HepG2 (cell line): ENCODE data around the gene B3GALT6. TPM values are rescaled to one million over a fixed set of nuclear protein-coding genes. Genes with fewer than 3 reads are reported as not detected.
A peak's percentile ranks its signal among the peaks of the same experiment; 100 is the strongest.

Experiments
- AGO2 ChIP-seq: fragments of 200-400 bp; formaldehyde crosslinking; optimal IDR thresholded peaks from 2 replicates; pipeline ENCODE3; 2017; ENCODE audit warnings: mild to moderate bottlenecking, low read depth, low read length, moderate library complexity
- STAT6 ChIP-seq: sonication (generic); formaldehyde crosslinking; IDR thresholded peaks from 2 replicates; pipeline ENCODE4 v1.4.0; 2020; ENCODE audit warnings: missing genetic modification reagents, mild to moderate bottlenecking, borderline replicate concordance
- U2AF2 ChIP-seq: fragments of 200-400 bp; formaldehyde crosslinking; IDR thresholded peaks from 2 replicates; pipeline ENCODE4 v1.6.1; 2017; ENCODE audit warnings: low read depth, mild to moderate bottlenecking, low read length
- ZBTB38 ChIP-seq: sonication (generic); formaldehyde crosslinking; IDR thresholded peaks from 2 replicates; pipeline ENCODE4 v1.5.1; 2020; ENCODE audit warnings: mild to moderate bottlenecking, missing genetic modification reagents
- ZNF687 ChIP-seq: sonication (generic); formaldehyde crosslinking; IDR thresholded peaks from 2 replicates; pipeline ENCODE4 v1.5.1; 2020; ENCODE audit warnings: mild to moderate bottlenecking, missing genetic modification reagents, moderate library complexity
- polyA plus RNA-seq, 8 experiments: library from polyadenylated mRNA; depleted of rRNA in 3 of 8; stranded (reverse) in 7 of 8; unstranded in 1 of 8; fragments of >200 nt; fragmentation: Illumina TruSeq in 4 of 8; extraction: Trizol in 4 of 8; gene quantifications; 2 replicates each; pipeline versions ENCODE4 v1.2.1 to v1.2.3, GENCODE V29; 2011 to 2016; ENCODE audit warnings: low read depth in 4 of 8, missing spikeins in 1 of 8, mixed read lengths in 1 of 8; ENCODE audit not compliant: insufficient read depth in 1 of 8
- total RNA-seq, 5 experiments: library from RNA; depleted of rRNA; stranded (reverse); fragments of >200 nt; fragmentation: Illumina TruSeq; extraction: Trizol; gene quantifications; 2 replicates each; pipeline ENCODE4 v1.2.3, GENCODE V29; 2016; ENCODE audit warnings: low read depth in 1 of 5

Gene B3GALT6
- total and polyA plus RNA-seq, 2 of the 13 experiments (the other 11 are each of a cell fraction or from before 2014, with no cell fraction given): 3.9 to 14.2 TPM

GRCh38 chr1:1232796-1233566 lies 944 bp downstream of the B3GALT6 start (continued):
- TF ChIP-seq U2AF2 (no peak), AGO2 (peak; percentile 71), STAT6 (no peak), ZBTB38 (CRISPR knock-in tag) (peak; percentile 62), ZNF687 (peak; percentile 10; the same call in 1 of the 2 replicates)
